Esophagus squamous epithelium (tissue), 5 donors: ENCODE results near the gene PALM3. TPM values are rescaled to one million over a fixed set of nuclear protein-coding genes. Genes with fewer than 3 reads are reported as not detected.

ENCODE experiments used
- DNase-seq: peaks from one replicate; lab custom pipeline; 2025; lab: John Stamatoyannopoulos, UW
- H3K27ac ChIP-seq, 4 donors: fragments of 200-600 bp; sonication (generic); one replicate each; pipeline ENCODE4 v1.5.1; 2016 to 2019; ENCODE audit warnings: mild to moderate bottlenecking in 1 of 4
- H3K27me3 ChIP-seq, 4 donors: fragments of 200-600 bp; sonication (generic); 1 replicate in 3 of 4; 2 replicates in 1 of 4; pipeline versions ENCODE4 v1.5.1 to v1.6.0; 2017 to 2021; ENCODE audit warnings: antibody characterized with exemption in 1 of 4
- H3K36me3 ChIP-seq, 3 donors: fragments of 200-600 bp; sonication (generic); one replicate each; pipeline ENCODE4 v1.5.1; 2016 to 2019
- H3K4me1 ChIP-seq, 3 donors: fragments of 200-600 bp; sonication (generic); one replicate each; pipeline ENCODE4 v1.5.1; 2017 to 2019
- H3K4me3 ChIP-seq, 4 donors: fragments of 200-600 bp; sonication (generic); 1 replicate in 3 of 4; 2 replicates in 1 of 4; pipeline ENCODE4 v1.5.1; 2016 to 2019; ENCODE audit warnings: mild to moderate bottlenecking in 2 of 4, moderate library complexity in 1 of 4
- H3K9me3 ChIP-seq, 3 donors: fragments of 200-600 bp; sonication (generic); one replicate each; pipeline ENCODE4 v1.5.1; 2016 to 2019
- POLR2A ChIP-seq, 4 donors: fragments of 450-650 bp; IDR thresholded peaks; one replicate each; pipeline ENCODE4 v1.6.1; 2017; ENCODE audit warnings: antibody characterized with exemption in 4 of 4, mild to moderate bottlenecking in 4 of 4, moderate library complexity in 3 of 4
- WGBS, 2 donors: methylation state at CpG; one replicate each; pipeline ENCODE4 v1.1.5; 2018; 5-methylcytosine and 5-hydroxymethylcytosine counted together
- intact Hi-C: fragments of 100-400 bp; cut with DNase I; formaldehyde crosslinking; loops from one replicate; pipeline ENCODE4 v1.15.0; 2022
- total RNA-seq, 4 donors: library from RNA; depleted of rRNA; stranded (reverse); fragments of >200 nt; gene quantifications; one replicate each; pipeline ENCODE4 v1.1.0, GENCODE V29; 2016
- TF ChIP-seq, protein P1 (sequence below), 6 experiments: fragments of 450-650 bp in 4 of 6; fragments of 200-600 bp in 2 of 6; sonication (generic) in 2 of 6; IDR thresholded peaks; one replicate each; pipeline ENCODE4 v1.5.1; 2016 to 2019; ENCODE audit warnings: antibody characterized with exemption in 6 of 6, mild to moderate bottlenecking in 4 of 6, moderate library complexity in 4 of 6
- donor health status: DM: yes; HTN: yes; CAD: no.

Gene PALM3
- total RNA-seq, 4 donors from 2014 or later, result not detected

GRCh38 chr19:14093117-14093823, 31.4 kb upstream of the PALM3 start:
- TF ChIP-seq, protein P1, sequence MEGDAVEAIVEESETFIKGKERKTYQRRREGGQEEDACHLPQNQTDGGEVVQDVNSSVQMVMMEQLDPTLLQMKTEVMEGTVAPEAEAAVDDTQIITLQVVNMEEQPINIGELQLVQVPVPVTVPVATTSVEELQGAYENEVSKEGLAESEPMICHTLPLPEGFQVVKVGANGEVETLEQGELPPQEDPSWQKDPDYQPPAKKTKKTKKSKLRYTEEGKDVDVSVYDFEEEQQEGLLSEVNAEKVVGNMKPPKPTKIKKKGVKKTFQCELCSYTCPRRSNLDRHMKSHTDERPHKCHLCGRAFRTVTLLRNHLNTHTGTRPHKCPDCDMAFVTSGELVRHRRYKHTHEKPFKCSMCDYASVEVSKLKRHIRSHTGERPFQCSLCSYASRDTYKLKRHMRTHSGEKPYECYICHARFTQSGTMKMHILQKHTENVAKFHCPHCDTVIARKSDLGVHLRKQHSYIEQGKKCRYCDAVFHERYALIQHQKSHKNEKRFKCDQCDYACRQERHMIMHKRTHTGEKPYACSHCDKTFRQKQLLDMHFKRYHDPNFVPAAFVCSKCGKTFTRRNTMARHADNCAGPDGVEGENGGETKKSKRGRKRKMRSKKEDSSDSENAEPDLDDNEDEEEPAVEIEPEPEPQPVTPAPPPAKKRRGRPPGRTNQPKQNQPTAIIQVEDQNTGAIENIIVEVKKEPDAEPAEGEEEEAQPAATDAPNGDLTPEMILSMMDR (IDR thresholded peaks at IDR 0.05), result no peak
- TF ChIP-seq POLR2A (IDR thresholded peaks at IDR 0.05), result no peak
- no peak overlapping the region for H3K27ac ChIP-seq
- H3K4me1 ChIP-seq, result peaks cover 10 to 24% (median 11%) of the 10 kb centered on the region in 3 donors
- peaks cover 2 to 30% (median 9%) of the 10 kb centered on the region in 3 donors for H3K36me3 ChIP-seq
- no peaks in the 10 kb centered on the region for H3K27me3 ChIP-seq
- intact Hi-C loops, result no loop called here
- WGBS, 2 donors, result 92 to 98% methylated on average over 7 to 8 of the region's 9 CpGs
- H3K4me3 ChIP-seq, result no peak overlapping the region
- DNase-seq, result no peak
- peaks cover 0 to 12% (median 5%) of the 10 kb centered on the region in 3 donors for H3K9me3 ChIP-seq

DNA sequence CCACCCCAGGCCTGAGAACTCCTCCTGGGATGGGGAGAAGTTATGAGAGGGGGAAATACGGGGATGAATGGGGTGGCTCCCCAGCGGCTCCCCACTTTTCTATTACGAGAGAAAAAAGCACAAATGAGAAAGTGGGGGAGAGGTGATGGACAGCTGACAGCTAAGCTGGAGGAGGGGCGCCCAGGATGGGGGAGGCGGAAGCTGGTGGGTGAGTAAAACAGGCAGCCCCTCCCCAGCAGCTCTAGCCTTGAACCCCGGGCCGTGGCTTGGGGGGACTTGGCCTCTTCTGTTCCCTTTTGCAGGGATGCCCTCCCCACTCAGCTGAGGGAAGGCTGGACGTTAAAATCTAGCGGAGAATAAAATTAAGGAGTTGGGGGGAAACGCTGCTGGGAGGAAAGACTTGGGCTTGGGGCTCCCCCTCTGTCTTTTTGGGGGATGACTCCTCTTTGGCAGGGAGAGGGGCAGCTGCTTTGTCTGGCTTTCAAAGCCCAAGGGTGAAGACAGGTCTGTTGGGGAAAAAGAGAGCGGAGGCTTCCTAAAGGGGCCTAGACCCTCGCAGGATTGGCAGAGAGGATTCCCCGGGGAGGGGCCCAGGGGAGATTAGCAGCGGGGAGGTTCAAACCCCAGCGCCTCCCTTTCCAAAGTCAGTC, 30.1 kb upstream of the PALM3 start:
- peaks cover 0 to 12% (median 5%) of the 10 kb centered on the region in 3 donors for H3K9me3 ChIP-seq
- H3K4me1 ChIP-seq, result peaks cover 10 to 24% (median 11%) of the 10 kb centered on the region in 3 donors
- peak overlapping the region; percentile 64 to 98 (median 84) for H3K4me3 ChIP-seq
- intact Hi-C loops, result no loop called here
- no peak for TF ChIP-seq POLR2A (IDR thresholded peaks at IDR 0.05)
- TF ChIP-seq, protein P1 (IDR thresholded peaks at IDR 0.05), result no peak
- H3K27me3 ChIP-seq, result no peaks in the 10 kb centered on the region
- H3K27ac ChIP-seq, result peak overlapping the region; percentile 88 to 98 (median 92)
- whole genome bisulfite sequencing, 2 donors, result 12 to 15% methylated on average over 14 of the region's 15 CpGs
- DNase-seq, result no peak
- H3K36me3 ChIP-seq, result peaks cover 5 to 29% (median 8%) of the 10 kb centered on the region in 3 donors

DNA sequence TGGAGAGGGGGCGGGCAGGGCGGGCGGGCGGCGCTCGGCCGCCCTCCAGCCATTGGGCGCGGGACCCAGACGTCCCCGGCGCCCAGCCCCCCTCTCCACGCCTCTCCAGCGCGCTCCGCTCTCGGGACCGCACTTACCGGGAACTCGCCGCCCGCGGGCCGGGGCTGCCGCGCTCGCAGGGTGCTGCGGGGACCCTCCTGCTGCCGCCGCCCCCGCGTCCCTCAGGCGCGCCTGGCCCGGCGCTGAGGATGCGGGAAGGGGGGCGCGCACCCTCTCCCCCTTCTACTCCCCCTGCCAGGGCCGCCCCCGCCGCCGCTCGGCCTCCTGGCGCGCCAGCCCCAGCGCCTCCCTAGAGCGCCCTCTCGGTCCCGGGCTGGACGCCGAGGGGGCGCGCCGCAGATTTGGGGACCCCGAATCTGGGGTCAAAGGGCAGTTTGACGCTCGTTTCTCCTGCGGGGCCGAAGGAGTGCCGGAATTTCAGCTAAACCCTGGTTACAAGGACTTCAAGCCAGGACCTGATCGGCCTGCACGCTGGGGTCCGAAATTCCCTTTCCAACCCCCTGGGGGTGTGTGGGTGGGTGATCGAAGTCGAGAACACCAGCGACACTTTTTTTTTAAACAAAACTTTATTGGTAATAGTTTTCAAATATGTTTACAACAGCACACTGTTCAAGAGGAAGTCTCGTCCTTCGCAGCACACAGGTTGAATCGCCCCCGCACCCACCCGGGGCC, 29.4 kb upstream of the PALM3 start:
- peak in 2 of 4 donors; percentile 81 to 88 for TF ChIP-seq POLR2A (IDR thresholded peaks at IDR 0.05)
- TF ChIP-seq, protein P1 (IDR thresholded peaks at IDR 0.05), result peak in 1 of 6 experiments; percentile 19
- WGBS, 2 donors, result 0 to 2% methylated on average over 12 of the region's 72 CpGs
- Histone ChIP-seq H3K27ac (peak overlapping the region; percentile 88 to 98 (median 92)), H3K4me3 (peak overlapping the region; percentile 64 to 98 (median 84)), H3K36me3 (peaks cover under 1 to 28% (median 5%) of the 10 kb centered on the region in 3 donors), H3K4me1 (peaks cover 10 to 24% (median 11%) of the 10 kb centered on the region in 3 donors), H3K27me3 (no peaks in the 10 kb centered on the region), H3K9me3 (peaks cover 0 to 12% (median 5%) of the 10 kb centered on the region in 3 donors)
- no peak for DNase-seq
- intact Hi-C loops, result no loop called here

GRCh38 chr19:14090509-14091080, 28.7 kb upstream of the PALM3 start, which contains the start of gene SAMD1:
Gene SAMD1 (minus strand): TSS chr19:14090751.
- peaks cover 0 to 26% (median 5%) of the 10 kb centered on the region in 3 donors for H3K36me3 ChIP-seq
- no peaks in the 10 kb centered on the region for H3K27me3 ChIP-seq
- H3K9me3 ChIP-seq, result peaks cover 0 to 12% (median 5%) of the 10 kb centered on the region in 3 donors
- TF ChIP-seq POLR2A (IDR thresholded peaks at IDR 0.05), result no peak
- TF ChIP-seq, protein P1 (IDR thresholded peaks at IDR 0.05), result no peak
- H3K27ac ChIP-seq, result peak within 1 kb of the TSS; percentile 88 to 98 (median 92)
- 0% methylated on average over 6 of the region's 65 CpGs; no CpG with 5 or more reads in 1 of the 2 donors for WGBS, 2 donors
- peak; percentile 68 for DNase-seq
- peak within 1 kb of the TSS; percentile 64 to 98 (median 84) for H3K4me3 ChIP-seq
- peaks cover 10 to 24% (median 11%) of the 10 kb centered on the region in 3 donors for H3K4me1 ChIP-seq
- intact Hi-C loops, result no loop called here
